LNCaP clone FGC (cell line): Measurements from ENCODE around the gene SIGLEC7.

Source experiments
- DNase-seq: peaks from one replicate; pipeline ENCODE4 v3.0.0-alpha.2; 2011; ENCODE audit warnings: low read depth
- H3K4me3 ChIP-seq: 2 replicates; pipeline ENCODE4 v1.5.1; 2011; ENCODE audit warnings: mild to moderate bottlenecking, low read depth, low read length, control low read depth
- CTCF ChIP-seq: IDR thresholded peaks from 2 replicates; pipeline ENCODE4 v1.5.1; 2012; ENCODE audit warnings: mild to moderate bottlenecking; ENCODE audit not compliant: control insufficient read depth, insufficient read depth; ENCODE audit errors: extremely low read depth

Gene SIGLEC7

GRCh38 chr19:51142119-51142518 lies at the start of gene SIGLEC7:
SIGLEC7 (plus strand) TSS chr19:51142301; CDS start chr19:51142370, 69 bp downstream.
- TF ChIP-seq CTCF, result no peak
- no peak for DNase-seq

GRCh38 chr19:51093101-51093500 lies 49.0 kb upstream of the SIGLEC7 start:
- DNase-seq, result no peak
- TF ChIP-seq CTCF, result no peak
- H3K4me3 ChIP-seq, result no peak overlapping the region

More at GRCh38 chr19:51142119-51142518, at the start of gene SIGLEC7:
- H3K4me3 ChIP-seq, result no peak within 1 kb of the TSS

GRCh38 chr19:51093510-51094345 lies 48.4 kb upstream of the SIGLEC7 start:
- DNase-seq, result no peak
- TF ChIP-seq CTCF, result no peak
- no peak overlapping the region for H3K4me3 ChIP-seq

GRCh38 chr19:51094696-51095279 lies 47.3 kb upstream of the SIGLEC7 start:
- no peak for DNase-seq
- H3K4me3 ChIP-seq, result no peak overlapping the region
- peak; percentile 69 for TF ChIP-seq CTCF

GRCh38 chr19:51096473-51097165 lies 45.5 kb upstream of the SIGLEC7 start:
- no peak for DNase-seq
- H3K4me3 ChIP-seq, result no peak overlapping the region
- peak; percentile 65 for TF ChIP-seq CTCF

- DNase-seq, result no peak
- no peak overlapping the region for H3K4me3 ChIP-seq
- TF ChIP-seq CTCF, result peak; percentile 93
These were observed 44.8 kb upstream of the SIGLEC7 start for GRCh38 chr19:51097166-51097738.
